Ishikawa (cell line): ENCODE data around the gene SEMA5A.

ENCODE experiments used
- CEBPB ChIP-seq: IDR thresholded peaks from 2 replicates; pipeline ENCODE4 v1.6.1; 2012
- CREB1 ChIP-seq: IDR thresholded peaks from 2 replicates; pipeline ENCODE4 v1.6.1; 2012; ENCODE audit warnings: low read depth
- EGR1 ChIP-seq: IDR thresholded peaks from 2 replicates; pipeline ENCODE4 v1.6.1; 2012
- EP300 ChIP-seq: IDR thresholded peaks from 2 replicates; pipeline ENCODE4 v1.6.1; 2012; ENCODE audit warnings: borderline replicate concordance
- FOXM1 ChIP-seq: IDR thresholded peaks from 2 replicates; pipeline ENCODE4 v1.6.1; 2012; ENCODE audit warnings: low read depth, borderline replicate concordance
- MAX ChIP-seq: IDR thresholded peaks from 2 replicates; pipeline ENCODE4 v1.6.1; 2012
- NFIC ChIP-seq: IDR thresholded peaks from 2 replicates; pipeline ENCODE4 v1.6.1; 2012
- RAD21 ChIP-seq: IDR thresholded peaks from 2 replicates; pipeline ENCODE4 v1.6.1; 2012; ENCODE audit warnings: low read depth
- TAF1 ChIP-seq: IDR thresholded peaks from 2 replicates; pipeline ENCODE4 v1.6.1; 2012; ENCODE audit warnings: low read depth, mild to moderate bottlenecking
- TCF12 ChIP-seq: IDR thresholded peaks from 2 replicates; pipeline ENCODE4 v1.6.1; 2012; ENCODE audit warnings: low read depth
- TEAD4 ChIP-seq: IDR thresholded peaks from 2 replicates; pipeline ENCODE4 v1.6.1; 2012
- YY1 ChIP-seq: IDR thresholded peaks from 2 replicates; pipeline ENCODE4 v1.6.1; 2012; ENCODE audit warnings: low read depth
- ZBTB7A ChIP-seq: IDR thresholded peaks from 2 replicates; pipeline ENCODE4 v1.6.1; 2012; ENCODE audit warnings: low read depth
- TF ChIP-seq, protein P1 (sequence below): IDR thresholded peaks from 2 replicates; pipeline ENCODE4 v1.6.1; 2012
- TF ChIP-seq, protein P2 (sequence below): IDR thresholded peaks from 2 replicates; pipeline ENCODE4 v1.6.1; 2012; ENCODE audit warnings: low read depth, mild to moderate bottlenecking

SEMA5A gene

GRCh38 chr5:9058666-9059065, 487.2 kb downstream of the SEMA5A start:
- TF ChIP-seq YY1 = no peak
- TF ChIP-seq EGR1 = no peak
- TF ChIP-seq TEAD4 = no peak
- TF ChIP-seq ZBTB7A = no peak
- TF ChIP-seq MAX = no peak
- no peak for TF ChIP-seq FOXM1
- TF ChIP-seq EP300 = no peak
- no peak for TF ChIP-seq NFIC
- no peak for TF ChIP-seq RAD21
- no peak for TF ChIP-seq CEBPB
- TF ChIP-seq, protein P1, sequence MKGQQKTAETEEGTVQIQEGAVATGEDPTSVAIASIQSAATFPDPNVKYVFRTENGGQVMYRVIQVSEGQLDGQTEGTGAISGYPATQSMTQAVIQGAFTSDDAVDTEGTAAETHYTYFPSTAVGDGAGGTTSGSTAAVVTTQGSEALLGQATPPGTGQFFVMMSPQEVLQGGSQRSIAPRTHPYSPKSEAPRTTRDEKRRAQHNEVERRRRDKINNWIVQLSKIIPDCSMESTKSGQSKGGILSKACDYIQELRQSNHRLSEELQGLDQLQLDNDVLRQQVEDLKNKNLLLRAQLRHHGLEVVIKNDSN = no peak
- TF ChIP-seq, protein P2, sequence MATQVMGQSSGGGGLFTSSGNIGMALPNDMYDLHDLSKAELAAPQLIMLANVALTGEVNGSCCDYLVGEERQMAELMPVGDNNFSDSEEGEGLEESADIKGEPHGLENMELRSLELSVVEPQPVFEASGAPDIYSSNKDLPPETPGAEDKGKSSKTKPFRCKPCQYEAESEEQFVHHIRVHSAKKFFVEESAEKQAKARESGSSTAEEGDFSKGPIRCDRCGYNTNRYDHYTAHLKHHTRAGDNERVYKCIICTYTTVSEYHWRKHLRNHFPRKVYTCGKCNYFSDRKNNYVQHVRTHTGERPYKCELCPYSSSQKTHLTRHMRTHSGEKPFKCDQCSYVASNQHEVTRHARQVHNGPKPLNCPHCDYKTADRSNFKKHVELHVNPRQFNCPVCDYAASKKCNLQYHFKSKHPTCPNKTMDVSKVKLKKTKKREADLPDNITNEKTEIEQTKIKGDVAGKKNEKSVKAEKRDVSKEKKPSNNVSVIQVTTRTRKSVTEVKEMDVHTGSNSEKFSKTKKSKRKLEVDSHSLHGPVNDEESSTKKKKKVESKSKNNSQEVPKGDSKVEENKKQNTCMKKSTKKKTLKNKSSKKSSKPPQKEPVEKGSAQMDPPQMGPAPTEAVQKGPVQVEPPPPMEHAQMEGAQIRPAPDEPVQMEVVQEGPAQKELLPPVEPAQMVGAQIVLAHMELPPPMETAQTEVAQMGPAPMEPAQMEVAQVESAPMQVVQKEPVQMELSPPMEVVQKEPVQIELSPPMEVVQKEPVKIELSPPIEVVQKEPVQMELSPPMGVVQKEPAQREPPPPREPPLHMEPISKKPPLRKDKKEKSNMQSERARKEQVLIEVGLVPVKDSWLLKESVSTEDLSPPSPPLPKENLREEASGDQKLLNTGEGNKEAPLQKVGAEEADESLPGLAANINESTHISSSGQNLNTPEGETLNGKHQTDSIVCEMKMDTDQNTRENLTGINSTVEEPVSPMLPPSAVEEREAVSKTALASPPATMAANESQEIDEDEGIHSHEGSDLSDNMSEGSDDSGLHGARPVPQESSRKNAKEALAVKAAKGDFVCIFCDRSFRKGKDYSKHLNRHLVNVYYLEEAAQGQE = no peak
- TF ChIP-seq TAF1 = no peak
- no peak for TF ChIP-seq CREB1
- TF ChIP-seq TCF12 = no peak

GRCh38 chr5:9058161-9058560, 487.7 kb downstream of the SEMA5A start:
- no peak for TF ChIP-seq MAX
- TF ChIP-seq EGR1 = no peak
- TF ChIP-seq TAF1 = no peak
- TF ChIP-seq TCF12 = no peak

- TF ChIP-seq, protein P1 = no peak
- TF ChIP-seq TEAD4 (no peak), EGR1 (no peak), TCF12 (no peak), TAF1 (no peak), MAX (no peak), CEBPB (no peak)
Measured at GRCh38 chr5:9057406-9058000, 488.4 kb downstream of the SEMA5A start.

DNA sequence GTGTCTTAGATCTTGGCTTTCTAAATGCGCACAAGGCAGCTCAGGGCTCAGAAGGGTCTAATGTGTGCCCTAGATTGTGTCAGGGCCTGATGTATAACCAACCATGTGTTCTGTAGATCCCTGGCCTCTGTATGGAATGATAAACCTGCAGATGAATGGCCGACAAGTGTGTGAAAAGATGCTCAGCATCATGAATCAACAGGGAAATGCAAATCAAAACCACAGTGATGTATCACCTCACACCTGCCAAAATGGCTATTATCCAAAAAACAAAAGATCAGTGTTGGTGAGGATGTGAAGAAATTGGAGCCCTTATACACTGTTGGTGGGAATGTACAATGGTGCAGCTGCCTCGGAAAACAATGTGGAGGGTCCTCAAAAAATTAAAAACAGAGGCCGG, 489.8 kb downstream of the SEMA5A start:
- no peak for TF ChIP-seq CREB1
- TF ChIP-seq, protein P1 = no peak
- TF ChIP-seq TCF12 = no peak
- TF ChIP-seq EGR1 = no peak
- no peak for TF ChIP-seq RAD21
- no peak for TF ChIP-seq YY1
- no peak for TF ChIP-seq EP300
- no peak for TF ChIP-seq FOXM1
- TF ChIP-seq CEBPB = no peak
- TF ChIP-seq TAF1 = no peak
- TF ChIP-seq ZBTB7A = no peak
- no peak for TF ChIP-seq TEAD4
- TF ChIP-seq NFIC = no peak
- TF ChIP-seq, protein P2 = no peak
- TF ChIP-seq MAX = no peak

DNA sequence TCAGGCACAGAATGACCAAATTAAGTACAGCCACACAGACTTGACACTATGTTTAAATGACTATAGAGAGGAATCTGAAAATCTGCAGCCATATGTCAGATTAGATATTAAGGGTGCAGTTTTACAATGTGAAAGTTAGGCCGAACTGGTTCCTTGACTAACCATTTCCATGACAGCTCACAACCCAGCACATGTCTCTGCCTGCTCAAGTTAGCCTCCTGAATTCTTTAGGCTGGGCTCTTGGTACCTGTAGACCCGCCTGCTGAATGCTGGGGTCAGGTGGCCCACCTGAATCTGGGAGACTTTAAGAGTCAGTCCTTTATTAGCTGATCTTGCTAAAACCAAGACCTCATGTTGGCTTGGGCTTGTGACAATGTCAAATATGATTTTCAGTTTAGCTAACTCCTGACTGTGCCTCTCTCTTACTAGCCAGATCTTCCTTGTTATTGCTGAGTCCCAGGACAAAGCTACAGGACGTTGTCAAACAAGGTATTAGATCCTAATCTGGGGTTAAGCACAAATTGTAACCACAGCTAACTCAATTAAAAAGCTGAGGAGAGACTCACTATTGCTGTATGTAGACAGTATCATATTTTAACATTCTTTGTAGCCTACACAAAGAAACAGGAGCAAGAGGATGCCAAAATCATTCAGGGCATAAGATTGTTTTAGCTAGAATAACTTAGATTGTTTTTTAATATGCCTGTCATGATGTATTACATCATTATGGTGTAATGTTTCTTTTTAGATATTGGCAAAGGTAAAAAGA, 490.9 kb downstream of the SEMA5A start:
- TF ChIP-seq FOXM1 = no peak
- no peak for TF ChIP-seq TEAD4
